ENCODE results near the gene DLG2. TPM values are rescaled to one million over a fixed set of nuclear protein-coding genes. Genes with fewer than 3 reads are reported as not detected.

DLG2 gene
- total RNA-seq, 2 experiments from 2014 or later: 2.0 to 2.1 TPM

GRCh38 chr11:85423316-85423715, 203.8 kb downstream of the DLG2 start:
- POLR2A ChIA-PET: no interaction called here
- no peak for DNase-seq
- CTCF ChIA-PET: no interaction called here
- peaks cover 29% of the 10 kb centered on the region for H3K9me3 Mint-ChIP-seq
- H3K36me3 ChIP-seq (ENCODE audit: insufficient read depth, low read length): no peaks in the 10 kb centered on the region
- no peaks in the 10 kb centered on the region for H3K4me1 ChIP-seq (ENCODE audit: insufficient read depth, low read length)
- no peak overlapping the region for H3K27ac Mint-ChIP-seq
- no peak overlapping the region for H3K4me3 Mint-ChIP-seq
- H3K36me3 Mint-ChIP-seq (ENCODE audit: low read depth): peaks cover 27% of the 10 kb centered on the region
- intact Hi-C loops (cut with DNase I, micrococcal nuclease): no loop called here
- H3K27me3 Mint-ChIP-seq: no peaks in the 10 kb centered on the region
- peaks cover 29 to 32% of the 10 kb centered on the region in 2 experiments for H3K9me3 ChIP-seq (ENCODE audit: control insufficient read depth in 1 of 2, insufficient read depth in 1 of 2, low read length in 2 of 2)
- ATAC-seq (ENCODE audit: poor library complexity): no peak
- no peaks in the 10 kb centered on the region for H3K4me1 Mint-ChIP-seq (ENCODE audit: low read depth)
- TF ChIP-seq CTCF (IDR thresholded peaks at IDR 0.05): no peak
- no peak overlapping the region for H3K4me3 ChIP-seq (ENCODE audit: low read length)
- no peaks in the 10 kb centered on the region for H3K27me3 ChIP-seq (ENCODE audit: control insufficient read depth in 1 of 2, insufficient read depth in 2 of 2, low read length in 2 of 2)
- H3K27ac ChIP-seq (ENCODE audit: low read depth in 1 of 2, low read length in 2 of 2): no peak overlapping the region

- TF ChIP-seq CTCF (IDR thresholded peaks at IDR 0.05): no peak
- Histone ChIP-seq H3K4me1 (ENCODE audit: insufficient read depth, low read length) (no peaks in the 10 kb centered on the region), H3K4me3 (ENCODE audit: low read length) (no peak overlapping the region), H3K36me3 (ENCODE audit: insufficient read depth, low read length) (no peaks in the 10 kb centered on the region), H3K27me3 (ENCODE audit: control insufficient read depth in 1 of 2, insufficient read depth in 2 of 2, low read length in 2 of 2) (no peaks in the 10 kb centered on the region), H3K27ac (ENCODE audit: low read depth in 1 of 2, low read length in 2 of 2) (no peak overlapping the region), H3K9me3 (ENCODE audit: control insufficient read depth in 1 of 2, insufficient read depth in 1 of 2, low read length in 2 of 2) (peaks cover 0 to 31% of the 10 kb centered on the region in 2 experiments)
- no peaks in the 10 kb centered on the region for H3K36me3 Mint-ChIP-seq (ENCODE audit: low read depth)
- no peak for DNase-seq
- POLR2A ChIA-PET: no interaction called here
- H3K4me3 Mint-ChIP-seq: no peak overlapping the region
- ATAC-seq (ENCODE audit: poor library complexity): no peak
- no peaks in the 10 kb centered on the region for H3K27me3 Mint-ChIP-seq
- no peak overlapping the region for H3K27ac Mint-ChIP-seq
- intact Hi-C loops (cut with DNase I, micrococcal nuclease): no loop called here
- CTCF ChIA-PET: no interaction called here
- H3K4me1 Mint-ChIP-seq (ENCODE audit: low read depth): no peaks in the 10 kb centered on the region
- peaks cover 23% of the 10 kb centered on the region for H3K9me3 Mint-ChIP-seq
Measured at GRCh38 chr11:85414175-85414574, 213.0 kb downstream of the DLG2 start.

GRCh38 chr11:85407648-85408047, 219.5 kb downstream of the DLG2 start:
- ATAC-seq (ENCODE audit: poor library complexity) (no peak), DNase-seq (no peak)
- Mint-ChIP-seq H3K36me3 (ENCODE audit: low read depth) (no peaks in the 10 kb centered on the region), H3K9me3 (peaks cover 21% of the 10 kb centered on the region), H3K4me1 (ENCODE audit: low read depth) (no peaks in the 10 kb centered on the region), H3K27me3 (no peaks in the 10 kb centered on the region), H3K27ac (no peak overlapping the region), H3K4me3 (no peak overlapping the region)
- TF ChIP-seq CTCF (IDR thresholded peaks at IDR 0.05): no peak
- Histone ChIP-seq H3K27ac (ENCODE audit: low read depth in 1 of 2, low read length in 2 of 2) (no peak overlapping the region), H3K4me1 (ENCODE audit: insufficient read depth, low read length) (no peaks in the 10 kb centered on the region), H3K9me3 (ENCODE audit: control insufficient read depth in 1 of 2, insufficient read depth in 1 of 2, low read length in 2 of 2) (peaks cover 0 to 20% of the 10 kb centered on the region in 2 experiments), H3K27me3 (ENCODE audit: control insufficient read depth in 1 of 2, insufficient read depth in 2 of 2, low read length in 2 of 2) (no peaks in the 10 kb centered on the region), H3K36me3 (ENCODE audit: insufficient read depth, low read length) (no peaks in the 10 kb centered on the region), H3K4me3 (ENCODE audit: low read length) (no peak overlapping the region)
- CTCF ChIA-PET: no interaction called here
- POLR2A ChIA-PET: no interaction called here
- intact Hi-C loops (cut with DNase I, micrococcal nuclease): no loop called here
